Large intestine (tissue), 3 donors: Measurements from ENCODE around the gene PTPRB. TPM values are rescaled to one million over a fixed set of nuclear protein-coding genes. Genes with fewer than 3 reads are reported as not detected.

Experiments
- DNase-seq, 2 donors: peaks; one replicate each; pipeline versions ENCODE4 v3.0.0 to v3.0.0-alpha.2; 2013
- H3K27ac ChIP-seq: one replicate; pipeline ENCODE4 v1.5.1; 2013; ENCODE audit warnings: low read length
- H3K27me3 ChIP-seq: 2 replicates; pipeline ENCODE4 v1.6.1; 2013; ENCODE audit warnings: low read length; ENCODE audit not compliant: control insufficient read depth, insufficient read depth
- H3K36me3 ChIP-seq: 2 replicates; pipeline ENCODE4 v1.6.1; 2013; ENCODE audit warnings: low read length; ENCODE audit not compliant: control insufficient read depth, insufficient read depth
- H3K4me1 ChIP-seq: one replicate; pipeline ENCODE4 v1.6.1; 2013; ENCODE audit warnings: low read length; ENCODE audit not compliant: control insufficient read depth, insufficient read depth
- H3K4me3 ChIP-seq: one replicate; pipeline ENCODE4 v1.5.1; 2013; ENCODE audit warnings: low read length
- H3K9me3 ChIP-seq: one replicate; pipeline ENCODE4 v1.6.1; 2013; ENCODE audit warnings: mild to moderate bottlenecking, low read depth, low read length, moderate library complexity; ENCODE audit not compliant: control insufficient read depth
- WGBS: methylation state at CpG from one replicate; pipeline ENCODE4 v1.1.5; 2013; ENCODE audit warnings: low lambda C conversion rate; ENCODE audit not compliant: insufficient coverage; 5-methylcytosine and 5-hydroxymethylcytosine counted together
- polyA plus RNA-seq: library from polyadenylated mRNA; unstranded; fragments of 120-200 nt; gene quantifications from one replicate; pipeline ENCODE4 v1.2.1, GENCODE V29; 2013

PTPRB gene
- polyA plus RNA-seq, 1 donor, result 7.2 TPM

DNA sequence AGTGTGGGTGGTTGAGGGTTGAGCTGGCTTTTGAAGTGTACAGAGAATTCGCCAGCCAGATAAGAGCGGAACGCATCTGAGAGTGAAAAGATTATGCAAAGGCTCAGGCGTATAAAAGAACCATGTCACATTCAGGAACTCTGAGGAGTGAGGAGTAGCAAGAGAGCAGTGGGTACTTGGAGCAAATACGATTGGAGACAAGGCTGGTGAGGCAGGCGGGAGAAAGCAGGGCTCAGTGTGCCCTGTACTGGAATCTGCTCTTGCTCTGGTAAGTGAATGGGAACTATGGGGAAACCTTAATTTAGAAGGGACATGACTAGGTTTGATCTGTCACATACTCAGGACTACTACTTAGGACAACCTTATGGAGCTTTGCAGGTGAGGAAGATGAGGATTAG is 87.0 kb downstream of the PTPRB start:
- 100% methylated on average over 1 of the region's 6 CpGs for WGBS
- Histone ChIP-seq H3K9me3 (no peaks in the 10 kb centered on the region), H3K27me3 (no peaks in the 10 kb centered on the region), H3K4me3 (no peak overlapping the region), H3K27ac (no peak overlapping the region), H3K36me3 (no peaks in the 10 kb centered on the region), H3K4me1 (no peaks in the 10 kb centered on the region)
- no peak for DNase-seq

GRCh38 chr12:70549340-70550179 is 87.7 kb downstream of the PTPRB start:
- WGBS, result 70% methylated on average over 3 of the region's 10 CpGs

GRCh38 chr12:70543444-70543843 is 93.8 kb downstream of the PTPRB start:
- Histone ChIP-seq H3K27ac (no peak overlapping the region), H3K27me3 (no peaks in the 10 kb centered on the region), H3K36me3 (no peaks in the 10 kb centered on the region), H3K9me3 (no peaks in the 10 kb centered on the region), H3K4me3 (no peak overlapping the region), H3K4me1 (no peaks in the 10 kb centered on the region)
- no peak for DNase-seq
- WGBS, result no CpG with 5 or more reads among the region's 6 CpGs

More at GRCh38 chr12:70549340-70550179, 87.7 kb downstream of the PTPRB start:
- Histone ChIP-seq H3K27ac (no peak overlapping the region), H3K4me1 (no peaks in the 10 kb centered on the region), H3K36me3 (no peaks in the 10 kb centered on the region), H3K9me3 (no peaks in the 10 kb centered on the region), H3K27me3 (no peaks in the 10 kb centered on the region), H3K4me3 (no peak overlapping the region)
- DNase-seq, result no peak

DNA sequence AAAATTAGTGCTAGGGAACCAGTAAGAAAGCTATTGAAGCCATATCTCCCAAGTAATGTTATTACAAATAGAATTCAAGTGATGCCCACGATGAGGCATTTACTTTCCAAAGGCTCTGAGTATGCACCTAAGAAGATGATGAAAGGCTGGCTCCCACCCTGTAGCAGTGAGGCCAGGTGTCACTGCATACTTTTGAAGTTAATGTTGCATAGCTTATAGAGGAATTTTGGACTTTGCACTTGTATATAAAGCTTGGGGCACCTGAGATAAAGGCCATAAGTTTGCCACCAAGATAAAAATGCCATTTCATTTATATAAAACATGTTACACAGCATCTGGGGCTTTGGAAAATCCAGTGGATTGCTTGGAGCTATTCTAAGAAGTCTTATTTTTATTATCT is 96.2 kb downstream of the PTPRB start:
- H3K4me3 ChIP-seq, result no peak overlapping the region
- H3K27ac ChIP-seq, result no peak overlapping the region
- H3K4me1 ChIP-seq, result no peaks in the 10 kb centered on the region
- WGBS, result no CpG with 5 or more reads among the region's 1 CpG
- H3K36me3 ChIP-seq, result no peaks in the 10 kb centered on the region
- DNase-seq, result peak; percentile 15 to 50
- no peaks in the 10 kb centered on the region for H3K27me3 ChIP-seq
- H3K9me3 ChIP-seq, result no peaks in the 10 kb centered on the region

- no peak overlapping the region for H3K4me3 ChIP-seq
- H3K27ac ChIP-seq, result no peak overlapping the region
- WGBS, result 100% methylated on average over 2 of the region's 10 CpGs
- no peaks in the 10 kb centered on the region for H3K27me3 ChIP-seq
- no peak for DNase-seq
- no peaks in the 10 kb centered on the region for H3K9me3 ChIP-seq
- H3K4me1 ChIP-seq, result no peaks in the 10 kb centered on the region
- H3K36me3 ChIP-seq, result peaks cover 5% of the 10 kb centered on the region
Measured at GRCh38 chr12:70536650-70537049, 100.6 kb downstream of the PTPRB start.

DNA sequence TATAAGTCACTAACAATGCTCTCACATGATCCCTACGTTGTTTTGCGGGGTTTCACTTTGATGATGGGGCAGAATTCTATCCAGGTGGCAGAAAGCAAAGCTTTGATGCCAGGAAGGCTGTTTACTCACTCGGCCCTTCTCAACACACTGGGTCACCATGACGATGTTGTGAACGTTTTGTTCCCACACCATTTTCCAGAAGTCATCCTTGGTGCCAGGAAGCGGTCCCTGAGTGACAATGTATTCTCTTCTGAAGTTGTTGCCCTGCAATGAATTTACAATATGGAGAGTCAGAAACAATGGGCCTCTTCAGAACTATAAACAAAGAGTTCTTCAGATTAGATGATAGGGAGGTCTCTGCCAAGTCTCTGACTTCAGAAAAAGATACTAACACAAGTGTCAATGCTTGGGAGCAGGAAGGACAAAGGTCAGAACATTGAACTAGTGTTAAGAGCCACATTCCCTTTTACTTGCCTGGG is 101.3 kb downstream of the PTPRB start:
- peak; percentile 10 to 34 for DNase-seq
- H3K27ac ChIP-seq, result no peak overlapping the region
- no CpG with 5 or more reads among the region's 6 CpGs for WGBS

DNA sequence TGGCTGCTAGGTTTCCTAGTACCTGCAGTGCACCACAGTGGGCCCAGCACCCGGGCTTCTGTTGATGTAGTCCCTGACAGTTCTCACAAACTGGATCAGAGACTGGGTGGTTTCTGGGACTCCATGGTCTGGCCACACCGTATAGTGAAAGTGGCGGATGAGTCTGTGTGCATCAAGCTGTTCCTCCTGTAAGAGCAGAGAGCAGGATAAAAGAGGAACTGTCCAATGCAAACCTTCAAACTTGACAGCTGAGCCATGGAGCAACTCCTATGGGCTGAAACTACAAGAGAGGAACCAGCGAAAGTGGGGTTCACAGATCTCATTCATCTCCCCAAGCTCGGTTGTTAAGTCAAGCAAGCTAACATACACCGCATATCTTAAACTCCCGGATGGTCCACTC is 102.8 kb downstream of the PTPRB start:
- Histone ChIP-seq H3K9me3 (no peaks in the 10 kb centered on the region), H3K27ac (no peak overlapping the region), H3K27me3 (no peaks in the 10 kb centered on the region), H3K4me1 (no peaks in the 10 kb centered on the region), H3K4me3 (no peak overlapping the region), H3K36me3 (peaks cover 5% of the 10 kb centered on the region)
- no CpG with 5 or more reads among the region's 7 CpGs for WGBS
- DNase-seq, result no peak

More for the DNA sequence above, 101.3 kb downstream of the PTPRB start:
- Histone ChIP-seq H3K4me1 (no peaks in the 10 kb centered on the region), H3K9me3 (no peaks in the 10 kb centered on the region), H3K36me3 (peaks cover 5% of the 10 kb centered on the region), H3K4me3 (no peak overlapping the region), H3K27me3 (no peaks in the 10 kb centered on the region)

DNA sequence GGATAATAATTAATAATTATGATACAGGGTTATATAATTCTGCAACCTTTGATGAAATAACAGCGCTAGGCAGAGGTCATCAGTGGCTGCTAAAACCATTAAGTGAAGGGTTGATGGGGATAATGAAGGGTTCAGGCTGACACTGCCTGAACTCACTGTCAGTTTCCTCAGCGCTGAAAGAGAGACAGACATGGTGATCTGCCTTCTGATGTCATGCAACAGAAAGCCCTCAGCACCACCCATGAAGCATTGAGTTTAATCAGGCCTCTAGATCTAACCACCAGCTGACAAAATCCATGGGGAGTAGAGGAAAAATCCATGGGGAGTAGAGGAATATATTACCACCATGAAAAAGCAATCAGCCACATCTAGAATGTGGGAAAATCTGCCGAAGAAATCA is 107.6 kb downstream of the PTPRB start:
- 90% methylated on average over 2 of the region's 3 CpGs for WGBS
- Histone ChIP-seq H3K4me1 (no peaks in the 10 kb centered on the region), H3K27me3 (no peaks in the 10 kb centered on the region), H3K4me3 (no peak overlapping the region), H3K9me3 (no peaks in the 10 kb centered on the region), H3K36me3 (peaks cover 3% of the 10 kb centered on the region), H3K27ac (no peak overlapping the region)
- no peak for DNase-seq

- H3K4me3 ChIP-seq, result no peak overlapping the region
- H3K4me1 ChIP-seq, result no peaks in the 10 kb centered on the region
- no peak overlapping the region for H3K27ac ChIP-seq
- WGBS, result 100% methylated on average over 1 of the region's 1 CpG
- H3K36me3 ChIP-seq, result no peaks in the 10 kb centered on the region
- no peaks in the 10 kb centered on the region for H3K27me3 ChIP-seq
- no peak for DNase-seq
- no peaks in the 10 kb centered on the region for H3K9me3 ChIP-seq
Measured at GRCh38 chr12:70520847-70521246, 116.4 kb downstream of the PTPRB start.

DNA sequence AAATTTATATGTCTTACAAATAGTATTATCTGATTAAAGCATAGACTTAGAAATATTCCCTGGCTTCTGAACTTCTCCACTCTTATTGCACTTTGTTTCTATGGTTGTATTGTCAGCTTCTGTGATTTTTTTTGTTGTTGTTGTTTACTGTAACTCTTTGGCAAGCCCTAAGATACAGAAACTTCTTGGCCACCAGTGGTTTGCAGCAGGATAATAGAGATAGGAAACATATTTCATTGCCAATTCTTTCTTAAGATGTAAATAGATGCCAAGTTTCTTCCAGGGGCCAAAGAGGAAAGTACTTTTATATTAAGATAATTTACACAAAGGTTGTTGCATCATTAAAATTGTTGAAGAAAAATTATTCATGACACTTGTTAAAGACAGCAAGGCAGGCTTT is 123.8 kb downstream of the PTPRB start:
- no peak overlapping the region for H3K27ac ChIP-seq
- H3K4me1 ChIP-seq, result no peaks in the 10 kb centered on the region
- H3K27me3 ChIP-seq, result no peaks in the 10 kb centered on the region
- H3K9me3 ChIP-seq, result no peaks in the 10 kb centered on the region
- no peak overlapping the region for H3K4me3 ChIP-seq
- no peaks in the 10 kb centered on the region for H3K36me3 ChIP-seq
- DNase-seq, result no peak

- no peaks in the 10 kb centered on the region for H3K4me1 ChIP-seq
- no peaks in the 10 kb centered on the region for H3K36me3 ChIP-seq
- H3K4me3 ChIP-seq, result no peak overlapping the region
- WGBS, result 83% methylated on average over 1 of the region's 1 CpG
- DNase-seq, result peak in 1 of 2 donors; percentile 28
- no peak overlapping the region for H3K27ac ChIP-seq
- no peaks in the 10 kb centered on the region for H3K27me3 ChIP-seq
- H3K9me3 ChIP-seq, result no peaks in the 10 kb centered on the region
Measured at GRCh38 chr12:70508178-70508577, 129.1 kb downstream of the PTPRB start.
